GM23338 (cell line): ENCODE results near the gene TARS1. TPM values are rescaled to one million over a fixed set of nuclear protein-coding genes. Genes with fewer than 3 reads are reported as not detected.

ENCODE experiments used
- ATAC-seq: fragments of 200-7000 bp; cut with Tn5 transposase; 3 replicates; pipeline ENCODE4 v1.9.1; 2020
- DNase-seq: peaks from one replicate; pipeline ENCODE4 v3.0.0-alpha.2; 2015; ENCODE audit warnings: low spot score
- H2AFZ ChIP-seq: fragments of 200-600 bp; sonication (generic); 2 replicates; pipeline ENCODE4 v1.8.0; 2016; ENCODE audit warnings: antibody characterized with exemption, mild to moderate bottlenecking, moderate library complexity
- H3F3A ChIP-seq: fragments of 200-600 bp; sonication (generic); replicated peaks from 2 replicates; pipeline ENCODE4 v1.8.0; 2017; ENCODE audit warnings: antibody characterized with exemption, mixed run types, low read depth
- H3K27ac ChIP-seq: fragments of 200-600 bp; sonication (generic); 2 replicates; pipeline ENCODE4 v1.6.1; 2016; ENCODE audit warnings: low read depth
- H3K27me3 ChIP-seq: fragments of 200-600 bp; sonication (generic); 2 replicates; pipeline ENCODE4 v1.8.0; 2016; ENCODE audit warnings: mild to moderate bottlenecking, mixed run types, moderate library complexity; ENCODE audit not compliant: insufficient read depth
- H3K36me3 ChIP-seq: fragments of 200-600 bp; sonication (generic); 2 replicates; pipeline ENCODE4 v1.8.0; 2016; ENCODE audit warnings: mild to moderate bottlenecking; ENCODE audit not compliant: insufficient read depth
- H3K4me1 ChIP-seq: fragments of 200-600 bp; sonication (generic); 2 replicates; pipeline ENCODE4 v1.8.0; 2016; ENCODE audit warnings: mild to moderate bottlenecking, moderate library complexity; ENCODE audit not compliant: insufficient read depth
- H3K4me2 ChIP-seq: fragments of 200-600 bp; sonication (generic); 2 replicates; pipeline ENCODE4 v1.7.1; 2017; ENCODE audit warnings: mixed run types
- H3K4me3 ChIP-seq: fragments of 200-600 bp; sonication (generic); 2 replicates; pipeline ENCODE4 v1.6.1; 2016; ENCODE audit warnings: mixed run types
- H3K79me2 ChIP-seq: fragments of 200-600 bp; sonication (generic); replicated peaks from 2 replicates; pipeline ENCODE4 v1.8.0; 2017; ENCODE audit warnings: mild to moderate bottlenecking; ENCODE audit not compliant: insufficient read depth
- H3K9me2 ChIP-seq: fragments of 200-600 bp; sonication (generic); 2 replicates; pipeline ENCODE4 v1.8.0; 2017; ENCODE audit not compliant: insufficient read depth
- H4K20me1 ChIP-seq: fragments of 200-600 bp; sonication (generic); replicated peaks from 2 replicates; pipeline ENCODE4 v1.8.0; 2017; ENCODE audit warnings: mild to moderate bottlenecking; ENCODE audit not compliant: insufficient read depth
- H3K27ac Mint-ChIP-seq: 2 replicates; pipeline ENCODE4 v1.8.0; 2020; ENCODE audit warnings: inconsistent platforms, mild to moderate bottlenecking, moderate library complexity, mixed read lengths
- H3K27me3 Mint-ChIP-seq: 3 replicates; pipeline ENCODE4 v1.8.0; 2022; ENCODE audit warnings: low read depth, mild to moderate bottlenecking, moderate library complexity, mixed read lengths, inconsistent platforms; ENCODE audit not compliant: insufficient read depth, poor library complexity
- H3K36me3 Mint-ChIP-seq: 3 replicates; pipeline ENCODE4 v1.8.0; 2021; ENCODE audit warnings: low read depth, mild to moderate bottlenecking, inconsistent platforms, moderate library complexity, mixed read lengths
- H3K4me1 Mint-ChIP-seq: 3 replicates; pipeline ENCODE4 v1.8.0; 2020; ENCODE audit warnings: mild to moderate bottlenecking, inconsistent platforms, mixed read lengths
- H3K4me3 Mint-ChIP-seq: 3 replicates; pipeline ENCODE4 v1.8.0; 2021; ENCODE audit warnings: moderate library complexity, mild to moderate bottlenecking, inconsistent platforms, mixed read lengths
- H3K9me3 Mint-ChIP-seq: 3 replicates; pipeline ENCODE4 v1.8.0; 2020; ENCODE audit warnings: moderate library complexity, mild to moderate bottlenecking, inconsistent platforms, mixed read lengths
- CREB1 ChIP-seq: fragments of 250-450 bp; sonication (Bioruptor Pico); IDR thresholded peaks from 2 replicates; pipeline ENCODE4 v1.5.0; 2020; ENCODE audit warnings: low read depth, mild to moderate bottlenecking, moderate library complexity
- ETS1 ChIP-seq: IDR thresholded peaks from 2 replicates; pipeline ENCODE4 v1.6.1; 2016; ENCODE audit warnings: antibody characterized with exemption
- EZH2 ChIP-seq: fragments of 200-600 bp; sonication (generic); IDR thresholded peaks from one replicate; pipeline ENCODE4 v1.8.0; 2017; ENCODE audit warnings: antibody characterized with exemption, mild to moderate bottlenecking, low read depth; ENCODE audit not compliant: unreplicated experiment
- EZH2phosphoT487 ChIP-seq: fragments of 200-600 bp; sonication (generic); IDR thresholded peaks from one replicate; pipeline ENCODE4 v1.8.1; 2018; ENCODE audit warnings: antibody characterized with exemption; ENCODE audit not compliant: unreplicated experiment
- JUNB ChIP-seq: IDR thresholded peaks from one replicate; pipeline ENCODE4 v1.6.1; 2016; ENCODE audit warnings: antibody characterized with exemption; ENCODE audit not compliant: unreplicated experiment
- NANOG ChIP-seq: IDR thresholded peaks from 2 replicates; pipeline ENCODE4 v1.6.1; 2016; ENCODE audit warnings: antibody characterized with exemption, borderline replicate concordance
- POLR2AphosphoS5 ChIP-seq: IDR thresholded peaks from 2 replicates; pipeline ENCODE4 v1.6.1; 2016; ENCODE audit warnings: antibody characterized with exemption, low read depth
- REST ChIP-seq: IDR thresholded peaks from one replicate; pipeline ENCODE4 v1.6.1; 2018; ENCODE audit warnings: antibody characterized with exemption; ENCODE audit not compliant: unreplicated experiment
- STAT1 ChIP-seq: IDR thresholded peaks from one replicate; pipeline ENCODE4 v1.6.1; 2016; ENCODE audit warnings: antibody characterized with exemption; ENCODE audit not compliant: unreplicated experiment
- ZNF114 ChIP-seq: fragments of 250-450 bp; sonication (Bioruptor Pico); IDR thresholded peaks from 2 replicates; pipeline ENCODE4 v1.5.0; 2020; ENCODE audit warnings: mild to moderate bottlenecking, moderate library complexity
- ZNF331 ChIP-seq: fragments of 250-450 bp; sonication (Bioruptor Pico); IDR thresholded peaks from 2 replicates; pipeline ENCODE4 v1.5.0; 2020; ENCODE audit warnings: low read depth, mild to moderate bottlenecking, moderate library complexity
- ZNF462 ChIP-seq: fragments of 250-450 bp; sonication (Bioruptor Pico); IDR thresholded peaks from 2 replicates; pipeline ENCODE4 v1.5.0; 2020; ENCODE audit warnings: mild to moderate bottlenecking, moderate library complexity
- polyA plus RNA-seq: library from polyadenylated mRNA; unstranded; fragments of >200 nt; fragmentation: Nextera tagmentation; extraction: Ambion mirVana; gene quantifications from 2 replicates; pipeline ENCODE4 v1.2.1, GENCODE V29; 2016
- total RNA-seq: library from RNA; depleted of rRNA; stranded (reverse); fragments of >200 nt; shearing (Covaris generic); gene quantifications from 2 replicates; pipeline ENCODE4 v1.2.3, GENCODE V29; 2014
- TF ChIP-seq, protein P1 (sequence below), 2 experiments: fragments of 200-600 bp in 1 of 2; sonication (generic) in 1 of 2; conservative IDR thresholded peaks; 2 replicates each; pipeline versions ENCODE4 v1.5.1 to v1.6.1; 2016 to 2017; ENCODE audit warnings: antibody characterized with exemption in 2 of 2, low read depth in 2 of 2, mild to moderate bottlenecking in 2 of 2, moderate library complexity in 1 of 2

TARS1 gene
- total and polyA plus RNA-seq, 2 experiments from 2014 or later = 458 to 473 TPM

- H2AFZ ChIP-seq = no peak overlapping the region
- peaks cover 42% of the 10 kb centered on the region for H3K36me3 Mint-ChIP-seq
- no peaks in the 10 kb centered on the region; the same call in 1 of the 2 replicates for H3F3A ChIP-seq
- no peak overlapping the region for H3K4me3 Mint-ChIP-seq
- no peaks in the 10 kb centered on the region for H3K79me2 ChIP-seq
- no peaks in the 10 kb centered on the region for H3K9me3 Mint-ChIP-seq
- H3K27me3 Mint-ChIP-seq = no peaks in the 10 kb centered on the region
- H3K27ac ChIP-seq = no peak overlapping the region
- H3K4me2 ChIP-seq = no peak overlapping the region
- no peaks in the 10 kb centered on the region for H4K20me1 ChIP-seq
- H3K4me3 ChIP-seq = no peak overlapping the region
- no peak for DNase-seq
- no peaks in the 10 kb centered on the region for H3K27me3 ChIP-seq
- H3K9me2 ChIP-seq = no peaks in the 10 kb centered on the region
- H3K27ac Mint-ChIP-seq = no peak overlapping the region
- H3K36me3 ChIP-seq = peaks cover 5% of the 10 kb centered on the region; the same call in 1 of the 2 replicates
- H3K4me1 ChIP-seq = peaks cover 11% of the 10 kb centered on the region
- no peak for TF ChIP-seq POLR2AphosphoS5
- no peak for TF ChIP-seq NANOG
- no peak for TF ChIP-seq ZNF114 (CRISPR knock-in tag)
- no peak for TF ChIP-seq REST
- no peak for TF ChIP-seq STAT1
- no peak for TF ChIP-seq ZNF331
- no peak for TF ChIP-seq JUNB
- TF ChIP-seq CREB1 (CRISPR knock-in tag) = no peak
- no peak for TF ChIP-seq EZH2phosphoT487
- TF ChIP-seq ETS1 = no peak
- TF ChIP-seq, protein P1, sequence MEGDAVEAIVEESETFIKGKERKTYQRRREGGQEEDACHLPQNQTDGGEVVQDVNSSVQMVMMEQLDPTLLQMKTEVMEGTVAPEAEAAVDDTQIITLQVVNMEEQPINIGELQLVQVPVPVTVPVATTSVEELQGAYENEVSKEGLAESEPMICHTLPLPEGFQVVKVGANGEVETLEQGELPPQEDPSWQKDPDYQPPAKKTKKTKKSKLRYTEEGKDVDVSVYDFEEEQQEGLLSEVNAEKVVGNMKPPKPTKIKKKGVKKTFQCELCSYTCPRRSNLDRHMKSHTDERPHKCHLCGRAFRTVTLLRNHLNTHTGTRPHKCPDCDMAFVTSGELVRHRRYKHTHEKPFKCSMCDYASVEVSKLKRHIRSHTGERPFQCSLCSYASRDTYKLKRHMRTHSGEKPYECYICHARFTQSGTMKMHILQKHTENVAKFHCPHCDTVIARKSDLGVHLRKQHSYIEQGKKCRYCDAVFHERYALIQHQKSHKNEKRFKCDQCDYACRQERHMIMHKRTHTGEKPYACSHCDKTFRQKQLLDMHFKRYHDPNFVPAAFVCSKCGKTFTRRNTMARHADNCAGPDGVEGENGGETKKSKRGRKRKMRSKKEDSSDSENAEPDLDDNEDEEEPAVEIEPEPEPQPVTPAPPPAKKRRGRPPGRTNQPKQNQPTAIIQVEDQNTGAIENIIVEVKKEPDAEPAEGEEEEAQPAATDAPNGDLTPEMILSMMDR (conservative IDR thresholded peaks at IDR 0.05; ENCODE audit: low read depth in 2 of 2) = no peak
- no peak for TF ChIP-seq EZH2
- no peak for TF ChIP-seq ZNF462 (CRISPR knock-in tag)
- H3K4me1 Mint-ChIP-seq = peaks cover 17% of the 10 kb centered on the region
- ATAC-seq = no peak
Measured at GRCh38 chr5:33480876-33481275, 40.1 kb downstream of the TARS1 start.
